ENCODE results near the gene SUCLG2.

The SUCLG2 gene

GRCh38 chr3:67535006-67535405 is 119.4 kb downstream of the SUCLG2 start:
- TF ChIP-seq CTCF (conservative IDR thresholded peaks at IDR 0.05; ENCODE audit: low read depth, low read length), result no peak
- no peak for DNase-seq (ENCODE audit: low read depth)
- no peak overlapping the region for H3K4me3 ChIP-seq (ENCODE audit: low read depth, low read length)

GRCh38 chr3:67534594-67534993 is 119.8 kb downstream of the SUCLG2 start:
- TF ChIP-seq CTCF (conservative IDR thresholded peaks at IDR 0.05; ENCODE audit: low read depth, low read length), result no peak
- DNase-seq (ENCODE audit: low read depth), result no peak
- H3K4me3 ChIP-seq (ENCODE audit: low read depth, low read length), result no peak overlapping the region

GRCh38 chr3:67531181-67532101 is 123.0 kb downstream of the SUCLG2 start:
- no peak for DNase-seq (ENCODE audit: low read depth)
- no peak for TF ChIP-seq CTCF (conservative IDR thresholded peaks at IDR 0.05; ENCODE audit: low read depth, low read length)
- no peak overlapping the region for H3K4me3 ChIP-seq (ENCODE audit: low read depth, low read length)

- no peak for TF ChIP-seq CTCF (conservative IDR thresholded peaks at IDR 0.05; ENCODE audit: low read depth, low read length)
- H3K4me3 ChIP-seq (ENCODE audit: low read depth, low read length), result no peak overlapping the region
- peak; percentile 18 for DNase-seq (ENCODE audit: low read depth)
Measured at GRCh38 chr3:67529915-67530314, 124.5 kb downstream of the SUCLG2 start.

- TF ChIP-seq CTCF (conservative IDR thresholded peaks at IDR 0.05; ENCODE audit: low read depth, low read length), result peak; percentile 7
- H3K4me3 ChIP-seq (ENCODE audit: low read depth, low read length), result no peak overlapping the region
- DNase-seq (ENCODE audit: low read depth), result no peak
Measured at GRCh38 chr3:67529337-67529736, 125.1 kb downstream of the SUCLG2 start.

- peak; percentile 82 for DNase-seq (ENCODE audit: low read depth)
- no peak overlapping the region for H3K4me3 ChIP-seq (ENCODE audit: low read depth, low read length)
- no peak for TF ChIP-seq CTCF (conservative IDR thresholded peaks at IDR 0.05; ENCODE audit: low read depth, low read length)
Measured at GRCh38 chr3:67526246-67526645, 128.2 kb downstream of the SUCLG2 start.

GRCh38 chr3:67524046-67524445 is 130.4 kb downstream of the SUCLG2 start:
- no peak for DNase-seq (ENCODE audit: low read depth)
- no peak overlapping the region for H3K4me3 ChIP-seq (ENCODE audit: low read depth, low read length)
- TF ChIP-seq CTCF (conservative IDR thresholded peaks at IDR 0.05; ENCODE audit: low read depth, low read length), result no peak
